ENCODE measurements around the gene CEP68.

CEP68 gene

DNA sequence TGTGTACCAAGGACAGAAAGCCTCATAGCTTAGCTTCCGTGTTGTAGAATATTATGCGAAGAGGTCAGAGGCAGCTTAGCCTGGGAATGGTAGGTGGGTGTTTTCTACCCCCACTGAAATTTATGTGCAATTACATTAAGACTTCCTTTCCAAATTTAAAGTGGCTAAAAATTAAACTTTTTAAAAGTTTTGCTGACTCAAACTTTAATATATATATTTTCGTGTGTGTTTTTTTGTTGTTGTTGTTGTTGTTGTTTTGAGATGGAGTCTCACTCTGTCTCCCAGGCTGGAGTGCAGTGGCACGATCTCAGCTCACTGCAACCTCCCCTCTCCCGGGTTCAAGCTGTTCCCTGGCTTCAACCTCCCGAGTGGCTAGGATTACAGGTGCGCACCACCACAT is 77.9 kb downstream of the CEP68 start:
- DNase-seq: no peak

GRCh38 chr2:65136253-65136652 is 80.0 kb downstream of the CEP68 start:
- DNase-seq: no peak

Data from activated CD8-positive, alpha-beta memory T cell treated with anti-CD3 and anti-CD28 coated beads, Interleukin-2, amount 50 U/mL, for 48 hours (primary cell).